GM12878 (cell line): ENCODE data around the gene TSPAN5. TPM values are rescaled to one million over a fixed set of nuclear protein-coding genes. Genes with fewer than 3 reads are reported as not detected.

ENCODE experiments used
- ATAC-seq: fragments of 200-7000 bp; cut with Tn5 transposase; 3 replicates; pipeline ENCODE4 v1.9.1; 2020; ENCODE audit warnings: mild to moderate bottlenecking, moderate library complexity
- BruUV-seq: library from RNA; stranded (reverse); fragments of 400-500 nt; replicated peaks from 2 replicates; lab custom pipeline; 2021; lab: Mats Ljungman, UMichigan
- CTCF ChIA-PET: fragments of 300-600 bp; sonication (Branson Sonifier 250); formaldehyde crosslinking; extraction: SDS; loops from one replicate; lab custom pipeline; 2021; ENCODE audit warnings: inconsistent platforms; lab: Yijun Ruan, JAX
- POLR2A ChIA-PET: fragments of 350-600 bp; formaldehyde crosslinking; extraction: SDS; loops from one replicate; lab custom pipeline; 2021; ENCODE audit warnings: inconsistent platforms; lab: Charles Lee
- RAD21 ChIA-PET: fragments of 300-600 bp; sonication (Branson Sonifier 250); formaldehyde crosslinking; loops from one replicate; lab custom pipeline; 2023; ENCODE audit warnings: antibody characterized with exemption; ENCODE audit not compliant: unreplicated experiment; lab: Charles Lee
- SMC1A ChIA-PET: fragments of 300-600 bp; sonication (Branson Sonifier 250); formaldehyde crosslinking; loops from one replicate; lab custom pipeline; 2023; ENCODE audit not compliant: unreplicated experiment, uncharacterized antibody; lab: Charles Lee
- DNase-seq: peaks from one replicate; pipeline ENCODE4 v3.0.0-alpha.2; 2011; ENCODE audit warnings: low read depth, low spot score
- FAIRE-seq: peaks from 3 replicates; lab custom pipeline; 2011; peaks lifted over from hg19 to GRCh38; lab: Jason Lieb, UNC
- H2AFZ ChIP-seq: 2 replicates; pipeline ENCODE4 v1.6.0; 2011; ENCODE audit warnings: low read depth, low read length, control low read depth; ENCODE audit not compliant: control insufficient read depth
- H3K27ac ChIP-seq: 2 replicates; pipeline ENCODE4 v1.5.1; 2011; ENCODE audit warnings: control low read depth; ENCODE audit not compliant: control insufficient read depth, insufficient read depth
- H3K27me3 ChIP-seq, 2 experiments: replicated peaks in 1 of 2; 2 replicates each; pipeline versions ENCODE4 v1.6.0 to v1.6.1; 2011; ENCODE audit warnings: low read length in 1 of 2; ENCODE audit not compliant: control insufficient read depth in 2 of 2, insufficient read depth in 2 of 2
- H3K36me3 ChIP-seq, 2 experiments: 2 replicates each; pipeline ENCODE4 v1.5.1; 2011; ENCODE audit warnings: low read length in 1 of 2; ENCODE audit not compliant: control insufficient read depth in 2 of 2, insufficient read depth in 2 of 2
- H3K4me1 ChIP-seq: 2 replicates; pipeline ENCODE4 v1.6.1; 2011; ENCODE audit warnings: mild to moderate bottlenecking, low read length, moderate library complexity, mixed read lengths; ENCODE audit not compliant: control insufficient read depth, insufficient read depth
- H3K4me2 ChIP-seq: 2 replicates; pipeline ENCODE4 v1.6.0; 2011; ENCODE audit warnings: control low read depth; ENCODE audit not compliant: control insufficient read depth, insufficient read depth
- H3K4me3 ChIP-seq: fragments of 200-600 bp; sonication (generic); 2 replicates; pipeline ENCODE4 v1.5.1; 2016
- H3K79me2 ChIP-seq: 2 replicates; pipeline ENCODE4 v1.6.0; 2011; ENCODE audit warnings: low read length; ENCODE audit not compliant: control insufficient read depth, insufficient read depth
- H3K9ac ChIP-seq: 2 replicates; pipeline ENCODE4 v1.8.0; 2011; ENCODE audit warnings: low read length, control low read depth, mixed read lengths; ENCODE audit not compliant: control insufficient read depth, insufficient read depth
- H3K9me3 ChIP-seq: replicated peaks from 3 replicates; pipeline ENCODE4 v1.5.1; 2011; ENCODE audit warnings: mild to moderate bottlenecking, low read length; ENCODE audit not compliant: control insufficient read depth, insufficient read depth
- H4K20me1 ChIP-seq: 2 replicates; pipeline ENCODE4 v1.6.0; 2011; ENCODE audit not compliant: control insufficient read depth, insufficient read depth
- ATF7 ChIP-seq: fragments of 450-650 bp; IDR thresholded peaks from 2 replicates; pipeline ENCODE4 v1.6.1; 2016; ENCODE audit warnings: low read depth, mild to moderate bottlenecking
- BCL3 ChIP-seq: IDR thresholded peaks from 2 replicates; pipeline ENCODE4 v1.6.1; 2011; ENCODE audit warnings: borderline replicate concordance, low read depth, mild to moderate bottlenecking, moderate library complexity, low read length; ENCODE audit not compliant: insufficient read depth, poor library complexity, severe bottlenecking
- CBFB ChIP-seq: IDR thresholded peaks from 2 replicates; pipeline ENCODE4 v1.6.1; 2016; ENCODE audit warnings: antibody characterized with exemption, low read depth
- CEBPB ChIP-seq, 2 experiments: fragments of 150-350 bp in 1 of 2; IDR thresholded peaks; 2 replicates each; pipeline ENCODE4 v1.6.1; 2012 to 2014; ENCODE audit warnings: low read depth in 2 of 2, low read length in 2 of 2, borderline replicate concordance in 1 of 2, inconsistent platforms in 1 of 2
- CHD2 ChIP-seq: IDR thresholded peaks from 2 replicates; pipeline ENCODE4 v1.6.1; 2011; ENCODE audit warnings: low read depth, low read length, improper control_type of control experiment, borderline replicate concordance
- CHD4 ChIP-seq: fragments of 200-600 bp; sonication (generic); IDR thresholded peaks from 2 replicates; pipeline ENCODE4 v1.6.1; 2016; ENCODE audit warnings: mild to moderate bottlenecking
- ESRRA ChIP-seq: IDR thresholded peaks from 2 replicates; pipeline ENCODE4 v1.6.1; 2012; ENCODE audit warnings: mild to moderate bottlenecking, low read length, improper control_type of control experiment
- GATAD2B ChIP-seq: fragments of 450-650 bp; conservative IDR thresholded peaks from 2 replicates; pipeline ENCODE4 v1.6.1; 2017; ENCODE audit warnings: low read depth, mild to moderate bottlenecking, moderate library complexity
- LARP7 ChIP-seq: fragments of 450-650 bp; IDR thresholded peaks from 2 replicates; pipeline ENCODE4 v1.6.1; 2017; ENCODE audit warnings: mild to moderate bottlenecking
- MAX ChIP-seq: IDR thresholded peaks from 2 replicates; pipeline ENCODE4 v1.6.1; 2012; ENCODE audit warnings: low read depth, low read length, improper control_type of control experiment
- NR2C2 ChIP-seq: IDR thresholded peaks from 2 replicates; pipeline ENCODE4 v1.6.1; 2011; ENCODE audit warnings: borderline replicate concordance, low read depth; ENCODE audit not compliant: control insufficient read depth, insufficient read length
- RAD21 ChIP-seq: IDR thresholded peaks from 2 replicates; pipeline ENCODE4 v1.6.1; 2011; ENCODE audit warnings: mild to moderate bottlenecking, low read depth, low read length, moderate library complexity; ENCODE audit not compliant: insufficient read depth
- REST ChIP-seq: IDR thresholded peaks from 2 replicates; pipeline ENCODE4 v1.6.1; 2012; ENCODE audit warnings: mild to moderate bottlenecking, low read depth, low read length
- SIN3A ChIP-seq: IDR thresholded peaks from 2 replicates; pipeline ENCODE4 v1.6.1; 2012; ENCODE audit warnings: low read depth, low read length, improper control_type of control experiment
- SIX5 ChIP-seq: IDR thresholded peaks from 2 replicates; pipeline ENCODE4 v1.6.1; 2011; ENCODE audit warnings: mild to moderate bottlenecking, low read depth, low read length, moderate library complexity; ENCODE audit not compliant: severe bottlenecking
- SREBF2 ChIP-seq: IDR thresholded peaks from 2 replicates; pipeline ENCODE4 v1.6.1; 2012; ENCODE audit warnings: mild to moderate bottlenecking, low read length
- TAF1 ChIP-seq: IDR thresholded peaks from 2 replicates; pipeline ENCODE4 v1.6.1; 2011; ENCODE audit warnings: mild to moderate bottlenecking, low read depth, low read length, borderline replicate concordance
- YBX1 ChIP-seq: fragments of 450-650 bp; IDR thresholded peaks from 2 replicates; pipeline ENCODE4 v1.6.1; 2016; ENCODE audit warnings: antibody characterized with exemption
- ZNF274 ChIP-seq: IDR thresholded peaks from one replicate; pipeline ENCODE4 v1.8.0; 2011; ENCODE audit not compliant: insufficient read length, insufficient read depth
- WGBS: methylation state at CpG from one replicate; pipeline ENCODE4 v1.1.6; 2016; ENCODE audit warnings: low lambda C conversion rate; ENCODE audit not compliant: insufficient replicate concordance, insufficient coverage; ENCODE audit errors: missing lambda C conversion rate; 5-methylcytosine and 5-hydroxymethylcytosine counted together
- in situ Hi-C: fragments of 300-500 bp; cut with MboI; formaldehyde crosslinking; loops from 9 replicates; pipeline ENCODE4 v1.14.3; 2018; ENCODE audit warnings: mixed read lengths
- intact Hi-C: fragments of 100-400 bp; cut with micrococcal nuclease; formaldehyde crosslinking; loops from one replicate; pipeline ENCODE4 v1.14.2; 2022; ENCODE audit not compliant: unreplicated experiment
- polyA plus RNA-seq, 11 experiments: library from polyadenylated mRNA; depleted of rRNA in 4 of 11; unstranded in 6 of 11; stranded (reverse) in 5 of 11; fragments of >200 nt; fragmentation: Nextera tagmentation in 4 of 11; fragmentation: Illumina TruSeq in 1 of 11; extraction: Ambion mirVana in 4 of 11; extraction: Trizol in 1 of 11; gene quantifications; 1 replicate in 1 of 11; 2 replicates in 10 of 11; pipeline versions ENCODE4 v1.2.1 to v1.2.3, GENCODE V29; 2011 to 2016; ENCODE audit warnings: inconsistent platforms in 2 of 11, missing spikeins in 2 of 11, low read depth in 1 of 11
- total RNA-seq, 4 experiments: library from RNA; depleted of rRNA in 3 of 4; stranded (reverse); fragments of >200 nt in 3 of 4; fragmentation: Illumina TruSeq in 1 of 4; extraction: Trizol in 1 of 4; gene quantifications; 2 replicates each; pipeline versions ENCODE4 v1.2.1 to v1.2.3, GENCODE V29; 2013 to 2021

The TSPAN5 gene
- total and polyA plus RNA-seq, 10 of the 15 experiments (the other 5 are each of a cell fraction or from before 2014, with no cell fraction given) = 0.09 to 8.2 (median 0.27) TPM

- no peak for ATAC-seq
- in situ Hi-C loops (no loop called here), intact Hi-C loops (no loop called here)
- no peaks in the 10 kb centered on the region for H3K79me2 ChIP-seq
- FAIRE-seq = no peak
- H3K4me3 ChIP-seq = no peak overlapping the region
- ChIA-PET SMC1A (interaction anchor here (1.2 kb wide), 1 partner anchor 42 kb away, joined by 5 read pairs; no protein-coding TSS in a partner anchor), POLR2A (no interaction called here), RAD21 (no interaction called here), CTCF (no interaction called here)
- H2AFZ ChIP-seq = no peak overlapping the region
- TF ChIP-seq SIN3A = no peak
- TF ChIP-seq YBX1 = no peak
- no peak for TF ChIP-seq CHD2
- no peak for TF ChIP-seq BCL3
- TF ChIP-seq CBFB = no peak
- TF ChIP-seq ZNF274 = no peak
- TF ChIP-seq ATF7 = no peak
- no peak for TF ChIP-seq NR2C2
- TF ChIP-seq ESRRA = no peak
- TF ChIP-seq RAD21 = no peak
- TF ChIP-seq SIX5 = no peak
- TF ChIP-seq REST = no peak
- TF ChIP-seq CEBPB (IDR thresholded peaks at IDR 0.05; ENCODE audit: borderline replicate concordance in 1 of 2, low read depth in 2 of 2, low read length in 2 of 2) = no peak
- no peak for TF ChIP-seq LARP7
- TF ChIP-seq SREBF2 = no peak
- TF ChIP-seq GATAD2B = no peak
- no peak for TF ChIP-seq MAX
- no peak for TF ChIP-seq CHD4
- no peak for TF ChIP-seq TAF1
- no peak overlapping the region for H3K4me2 ChIP-seq
- WGBS = 94% methylated on average over 3 of the region's 3 CpGs
- no peak overlapping the region for H3K27ac ChIP-seq
- H4K20me1 ChIP-seq = no peaks in the 10 kb centered on the region
- H3K36me3 ChIP-seq = no peaks in the 10 kb centered on the region
- no peaks in the 10 kb centered on the region for H3K27me3 ChIP-seq
- H3K9me3 ChIP-seq = no peaks in the 10 kb centered on the region
- no TSS peak for BruUV-seq
- no peak overlapping the region for H3K9ac ChIP-seq
- no peak for DNase-seq
- H3K4me1 ChIP-seq = no peaks in the 10 kb centered on the region
Measured at GRCh38 chr4:98646422-98646821, 12.0 kb downstream of the TSPAN5 start.
